GM06990 (cell line): ENCODE results near the gene DYSF.

Source experiments
- DNase-seq: peaks from one replicate; pipeline ENCODE4 v3.0.0-alpha.2; 2011; ENCODE audit not compliant: insufficient read length; ENCODE audit errors: extremely low read depth
- H3K27me3 ChIP-seq: replicated peaks from 2 replicates; pipeline ENCODE4 v1.6.0; 2011; ENCODE audit warnings: low read length; ENCODE audit not compliant: control insufficient read depth, insufficient read depth
- H3K36me3 ChIP-seq: 2 replicates; pipeline ENCODE4 v1.5.1; 2011; ENCODE audit warnings: low read length; ENCODE audit not compliant: control insufficient read depth, insufficient read depth
- H3K4me3 ChIP-seq: replicated peaks from 2 replicates; pipeline ENCODE4 v1.5.1; 2011; ENCODE audit warnings: low read depth, mild to moderate bottlenecking, control low read depth, low read length
- CTCF ChIP-seq: IDR thresholded peaks from 2 replicates; pipeline ENCODE4 v1.5.1; 2011; ENCODE audit warnings: low read length, control low read depth, mild to moderate bottlenecking, inconsistent platforms; ENCODE audit not compliant: insufficient read depth, poor library complexity, severe bottlenecking

Gene DYSF

DNA sequence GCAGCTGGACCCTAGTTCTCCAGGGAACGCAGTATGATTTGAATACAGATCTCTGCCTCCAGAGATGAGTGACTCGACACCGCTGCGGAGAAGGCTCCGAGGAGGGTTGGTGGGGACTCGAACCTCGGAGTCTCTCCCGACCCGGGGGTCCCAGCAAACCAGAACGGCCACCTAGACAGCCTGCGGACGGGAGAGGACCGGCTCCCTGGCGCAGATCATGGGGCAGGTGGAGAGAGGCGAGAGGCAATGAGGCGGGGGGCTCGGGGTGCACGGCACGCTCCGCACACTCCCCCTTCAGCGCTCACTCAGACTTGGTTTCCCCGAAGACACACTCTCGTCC lies 12.6 kb downstream of the DYSF start:
- Histone ChIP-seq H3K36me3 (no peaks in the 10 kb centered on the region), H3K4me3 (no peak overlapping the region), H3K27me3 (peaks cover 4% of the 10 kb centered on the region)
- no peak for DNase-seq
- no peak for TF ChIP-seq CTCF

GRCh38 chr2:71466301-71467179 lies 13.2 kb downstream of the DYSF start:
- no peak for TF ChIP-seq CTCF
- peaks cover 4% of the 10 kb centered on the region for H3K27me3 ChIP-seq
- no peak for DNase-seq
- no peaks in the 10 kb centered on the region for H3K36me3 ChIP-seq
- H3K4me3 ChIP-seq: peak overlapping the region; percentile 56

DNA sequence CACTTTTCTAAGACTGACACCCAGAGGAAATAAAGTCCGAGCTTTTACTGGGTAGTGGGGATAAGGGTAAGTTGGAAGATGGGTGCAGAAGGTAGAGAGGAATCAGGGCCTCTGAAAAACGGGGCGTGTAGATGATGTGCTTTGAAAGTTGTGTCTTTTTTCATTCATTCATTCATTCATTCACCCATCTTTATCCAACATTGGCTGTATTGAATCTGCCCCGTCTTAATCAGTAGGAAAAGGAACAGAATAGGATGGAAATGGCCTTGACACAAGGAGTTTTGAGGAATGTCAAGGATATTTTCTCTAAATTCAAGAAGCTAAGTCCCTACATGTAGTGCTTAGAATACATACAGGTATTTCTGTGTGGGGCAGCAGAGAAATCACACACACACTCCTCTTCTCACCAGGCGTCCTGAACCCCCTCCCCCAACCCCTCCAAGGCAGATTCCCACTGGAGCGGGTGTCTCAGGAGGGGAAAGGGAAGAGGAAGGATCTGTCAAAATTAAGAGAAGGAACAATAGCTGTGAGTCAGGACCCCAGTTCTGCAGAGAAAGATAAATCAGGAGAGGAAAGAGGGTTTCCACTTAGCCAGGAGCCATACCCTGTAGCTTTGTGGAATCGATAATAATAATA lies 13.9 kb downstream of the DYSF start:
- TF ChIP-seq CTCF: no peak
- Histone ChIP-seq H3K27me3 (peaks cover 4% of the 10 kb centered on the region), H3K4me3 (peak overlapping the region; percentile 56), H3K36me3 (no peaks in the 10 kb centered on the region)
- DNase-seq: no peak

- no peaks in the 10 kb centered on the region for H3K36me3 ChIP-seq
- peaks cover 4% of the 10 kb centered on the region for H3K27me3 ChIP-seq
- no peak for DNase-seq
- no peak overlapping the region for H3K4me3 ChIP-seq
- no peak for TF ChIP-seq CTCF
These were observed 15.1 kb downstream of the DYSF start for GRCh38 chr2:71468279-71469015.

GRCh38 chr2:71469403-71470398 lies 16.3 kb downstream of the DYSF start:
- no peak for TF ChIP-seq CTCF
- no peak for DNase-seq
- H3K27me3 ChIP-seq: peaks cover 4% of the 10 kb centered on the region
- no peak overlapping the region for H3K4me3 ChIP-seq
- H3K36me3 ChIP-seq: no peaks in the 10 kb centered on the region
